Activated CD4-positive, alpha-beta T cell treated with anti-CD3 and anti-CD28 coated beads for 1 hour (primary cell): ENCODE results near the gene BTBD8.

Experiments used
- DNase-seq: peaks from one replicate; pipeline ENCODE4 v3.0.0-alpha.2; 2020

Gene BTBD8

DNA sequence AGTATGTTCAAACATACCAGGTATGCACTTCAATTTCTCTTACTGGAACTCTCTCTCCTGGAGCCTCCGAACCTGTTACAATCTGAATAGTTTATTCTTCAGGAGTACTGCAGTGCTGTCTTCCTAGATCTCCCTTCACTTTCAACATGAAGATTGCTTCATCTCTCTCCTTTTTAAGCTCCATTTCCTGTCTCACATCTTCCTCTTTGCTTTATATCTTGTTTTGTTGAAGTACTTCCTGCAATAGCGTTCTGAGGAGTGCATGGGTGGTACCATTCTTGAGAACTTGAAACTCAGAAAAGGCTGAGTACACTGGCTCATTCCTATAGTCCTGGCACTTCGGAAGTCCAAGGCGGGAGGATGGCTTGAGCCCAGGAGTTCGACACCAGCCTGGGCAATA is 121.8 kb downstream of the BTBD8 start:
- no peak for DNase-seq

DNA sequence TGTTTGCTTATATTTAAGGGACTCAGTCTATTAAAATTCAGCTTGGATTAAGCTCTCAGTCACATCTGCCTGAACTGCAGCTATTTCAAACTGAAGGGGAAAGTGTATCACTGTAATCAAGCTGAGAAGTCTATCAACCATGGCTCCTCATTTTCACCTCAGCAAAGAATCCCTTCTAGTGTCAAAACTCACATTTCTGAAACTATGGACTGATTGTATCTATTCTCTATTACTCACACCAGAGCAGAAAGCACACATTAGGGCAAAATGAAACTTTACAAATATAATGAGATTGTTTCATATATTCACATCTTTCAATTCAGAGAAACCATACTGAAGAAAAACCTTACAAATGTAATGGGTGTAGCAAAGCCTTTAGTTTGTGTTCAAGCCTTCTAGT is 123.0 kb downstream of the BTBD8 start:
- DNase-seq = no peak

DNA sequence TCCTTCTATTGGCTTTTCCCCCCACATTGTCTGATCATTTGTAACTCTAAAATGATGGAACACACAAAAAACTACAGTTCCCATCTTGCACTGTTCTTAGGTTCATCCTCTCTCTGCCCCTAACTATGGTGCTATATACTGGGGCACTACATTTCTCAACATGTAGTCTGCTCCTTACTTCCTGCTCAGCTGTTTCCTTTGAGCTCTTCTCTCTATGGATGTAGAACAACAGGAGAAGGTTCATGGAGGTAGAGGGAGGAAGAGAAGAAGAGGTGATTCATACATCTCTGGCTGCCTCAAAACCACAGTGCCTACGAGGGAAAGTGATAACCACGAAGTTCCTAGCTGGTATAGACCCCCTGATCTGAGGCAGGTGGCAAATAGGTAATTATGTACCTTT is 130.6 kb downstream of the BTBD8 start:
- no peak for DNase-seq

DNA sequence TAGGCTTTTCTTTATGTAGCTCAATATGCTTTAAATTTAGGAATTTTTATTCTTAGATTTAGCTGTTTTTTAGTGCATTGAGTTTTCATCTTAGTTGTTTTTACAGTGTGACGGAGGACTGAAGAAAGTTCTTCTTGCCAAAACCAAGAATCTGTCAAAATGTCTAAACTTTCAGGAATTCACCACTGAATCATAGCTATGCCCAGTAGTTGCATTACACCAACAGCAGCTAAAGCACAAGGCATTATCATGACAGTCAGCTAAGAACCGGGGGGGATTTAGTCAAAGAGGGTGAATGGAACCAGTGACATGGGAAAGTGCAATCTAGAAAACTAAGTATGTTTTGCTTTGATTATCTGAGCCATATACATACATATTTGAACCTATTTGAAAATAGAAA is 131.0 kb downstream of the BTBD8 start:
- no peak for DNase-seq

DNA sequence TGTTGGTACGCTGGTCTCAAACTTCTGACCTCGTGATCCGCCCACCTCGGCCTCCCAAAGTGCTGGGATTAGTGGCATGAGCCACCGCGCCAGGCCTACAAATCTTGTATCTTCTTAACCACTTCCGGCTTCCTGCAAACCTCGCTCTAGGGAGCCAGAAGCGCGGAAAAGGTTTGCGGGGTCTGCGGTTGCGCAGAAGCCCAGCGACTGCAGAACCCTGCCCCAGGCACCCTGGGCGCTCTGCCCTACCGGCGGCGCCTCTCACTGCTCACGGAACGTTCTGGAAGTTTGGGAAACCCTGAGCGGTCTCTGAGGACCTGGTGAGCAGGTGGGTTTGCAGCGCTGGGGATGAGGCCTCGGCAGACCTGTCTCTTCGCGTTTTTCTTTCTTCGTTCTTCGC is 137.6 kb downstream of the BTBD8 start, which contains the start of gene C1orf146:
Gene C1orf146 (plus strand): TSS at position 195 of the 400 bp plus-strand sequence. CDS start 13,506 bp downstream, outside the sequence.
- DNase-seq = no peak

DNA sequence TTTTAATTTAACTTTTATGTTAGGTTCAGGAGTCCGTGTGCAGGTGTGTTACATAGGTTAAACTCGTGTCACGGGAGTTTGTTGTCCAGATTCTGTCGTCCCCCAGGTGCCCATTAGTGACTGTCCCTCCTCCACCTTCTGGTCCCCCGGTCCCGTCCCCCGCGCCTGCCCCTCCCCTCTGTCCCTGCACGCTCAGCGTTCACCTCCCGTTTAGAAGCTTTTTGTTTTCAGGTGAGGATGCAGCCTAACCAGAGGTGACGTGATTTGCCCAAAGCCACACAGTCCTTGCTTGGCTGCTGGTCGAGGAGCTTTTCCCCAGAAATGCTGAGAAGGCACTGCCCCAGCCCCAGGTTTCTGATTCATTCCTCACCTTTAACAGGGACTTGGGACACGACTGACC is 138.4 kb downstream of the BTBD8 start:
- no peak for DNase-seq

DNA sequence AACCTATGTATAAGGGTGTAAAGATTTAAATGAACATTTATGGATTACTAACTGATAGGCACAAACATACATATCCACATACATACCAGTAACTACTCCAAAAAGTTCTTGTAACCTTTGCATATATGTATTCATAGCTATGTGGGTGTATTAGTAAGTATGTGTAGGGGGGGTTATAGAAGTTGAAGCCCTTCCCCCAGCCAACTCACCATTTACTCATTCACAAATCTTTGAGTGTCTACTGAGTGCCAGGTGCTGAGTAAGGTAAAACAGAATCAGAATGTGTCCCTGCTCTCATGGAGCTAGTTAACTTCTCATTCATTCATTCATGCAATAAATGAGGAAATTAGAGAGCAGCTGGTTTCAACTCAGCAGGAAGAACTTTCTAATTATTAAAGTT is 138.9 kb downstream of the BTBD8 start:
- no peak for DNase-seq

DNA sequence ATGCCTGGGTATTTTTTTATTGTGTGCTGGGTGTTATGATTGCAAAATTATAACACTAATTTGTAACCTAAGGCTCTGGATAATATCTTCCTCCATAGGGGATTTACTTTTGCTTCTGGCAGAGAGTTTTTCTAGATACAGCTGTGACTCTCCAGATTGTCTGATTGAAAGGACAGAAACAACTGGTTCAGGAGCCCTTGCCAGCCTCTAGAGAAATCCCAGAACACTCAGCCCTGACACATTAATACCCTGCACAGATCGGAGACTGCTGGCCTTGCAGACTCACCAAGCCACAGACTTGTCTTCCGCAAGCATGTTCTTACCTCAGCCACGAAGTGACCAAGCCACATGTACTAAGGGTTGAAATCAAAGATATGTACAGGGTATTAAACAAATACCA is 148.3 kb downstream of the BTBD8 start:
- DNase-seq = no peak

DNA sequence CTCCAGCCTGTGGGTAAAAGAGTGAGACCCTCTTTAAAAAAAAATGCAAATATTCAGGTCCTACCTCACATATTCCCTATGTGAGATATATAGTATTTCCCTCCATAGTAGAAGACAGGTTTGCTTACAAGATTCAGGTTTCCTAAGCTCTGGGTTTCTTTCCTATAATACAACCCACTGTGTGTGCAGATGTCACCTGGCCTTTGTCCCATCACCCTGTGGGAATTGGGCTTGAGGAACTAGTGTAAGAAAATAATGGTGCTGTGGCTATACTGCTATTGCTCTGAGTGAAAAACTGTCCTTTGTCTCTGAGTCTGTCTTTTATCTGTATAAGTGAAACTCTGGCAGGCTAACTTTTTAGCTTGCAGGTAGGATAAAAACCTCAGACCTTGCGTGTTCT is 150.6 kb downstream of the BTBD8 start:
- DNase-seq = no peak
